ENCODE data around the gene MAPK8IP3. TPM values are rescaled to one million over a fixed set of nuclear protein-coding genes. Genes with fewer than 3 reads are reported as not detected.
"Not testable (repeated sequence)": the region's sequence is repeated elsewhere in the genome, so short reads cannot be mapped to it uniquely, and the experiment has no call there.

MAPK8IP3 gene
- total RNA-seq, 1 experiment from 2014 or later: 13.4 TPM

- peaks cover 16% of the 10 kb centered on the region for H3K36me3 ChIP-seq
- not testable (repeated sequence) for H3K27me3 ChIP-seq, H3K9me3 ChIP-seq, H3K4me3 ChIP-seq, DNase-seq
These were observed 13.7 kb downstream of the MAPK8IP3 start for GRCh38 chr16:1719559-1720229.

DNA sequence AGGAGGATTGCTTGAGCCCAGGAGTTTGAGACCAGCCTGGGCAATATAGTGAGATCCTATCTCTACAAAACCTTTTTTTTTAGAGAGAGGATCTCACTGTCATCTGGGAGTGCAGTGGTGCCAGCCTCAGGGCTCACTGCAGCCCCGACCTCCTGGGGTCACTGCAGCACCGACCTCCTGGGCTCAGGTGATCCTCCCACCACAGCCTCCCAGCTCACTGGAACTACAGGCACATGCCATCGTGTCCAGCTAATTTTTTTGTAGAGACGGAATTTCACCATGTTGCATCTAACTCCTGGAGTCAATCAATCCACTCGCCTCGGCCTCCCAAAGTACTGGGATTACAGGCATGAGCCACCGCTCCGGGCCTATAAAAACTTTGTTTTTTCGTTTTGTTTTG lies 15.4 kb downstream of the MAPK8IP3 start:
- Histone ChIP-seq H3K9me3 (no peaks in the 10 kb centered on the region), H3K27me3 (no peaks in the 10 kb centered on the region), H3K4me3 (no peak overlapping the region), H3K36me3 (peaks cover 23% of the 10 kb centered on the region)
- DNase-seq: no peak

DNA sequence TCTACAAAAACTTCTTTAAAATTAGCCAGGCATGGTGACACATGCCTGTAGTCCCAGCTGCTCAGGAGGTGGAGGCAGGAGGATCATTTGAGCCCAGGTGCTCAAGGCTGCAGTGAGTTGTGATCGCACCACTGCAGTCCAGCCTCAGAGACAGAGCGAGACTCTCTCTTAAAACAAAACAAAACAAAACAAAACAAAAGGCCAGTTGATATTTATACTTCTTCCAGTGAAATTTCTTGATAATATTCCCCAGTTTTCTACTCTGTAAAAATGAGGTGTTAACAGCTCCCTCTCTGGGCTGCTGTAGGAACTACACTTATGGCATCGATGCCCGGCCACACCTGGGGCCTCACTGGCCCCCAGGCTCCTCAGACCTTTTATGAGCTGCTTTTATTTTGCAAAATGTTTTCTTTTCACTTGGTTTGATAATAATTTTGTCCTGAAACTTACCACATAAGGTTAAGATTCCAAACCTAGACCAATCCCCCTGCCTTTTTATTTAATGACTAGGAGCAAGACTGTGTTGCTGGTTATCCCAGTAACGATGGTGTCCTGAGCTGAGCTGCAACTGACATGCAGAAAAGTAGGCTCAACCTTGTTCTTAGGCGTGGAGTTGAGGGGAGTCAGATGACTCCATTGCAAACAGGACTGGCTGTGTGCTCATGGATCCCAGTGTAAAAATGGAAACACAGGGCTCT lies 17.6 kb downstream of the MAPK8IP3 start:
- DNase-seq: peak; percentile 38

GRCh38 chr16:1724491-1724890 lies 18.5 kb downstream of the MAPK8IP3 start:
- Histone ChIP-seq H3K27me3 (no peaks in the 10 kb centered on the region), H3K4me3 (no peak overlapping the region), H3K36me3 (peaks cover 44% of the 10 kb centered on the region), H3K9me3 (no peaks in the 10 kb centered on the region)
- DNase-seq: no peak

More for the DNA sequence above, 17.6 kb downstream of the MAPK8IP3 start:
- Histone ChIP-seq H3K36me3 (peaks cover 39% of the 10 kb centered on the region), H3K27me3 (no peaks in the 10 kb centered on the region), H3K4me3 (no peak overlapping the region), H3K9me3 (no peaks in the 10 kb centered on the region)

GRCh38 chr16:1726661-1727502 lies 20.9 kb downstream of the MAPK8IP3 start:
- Histone ChIP-seq H3K4me3 (no peak overlapping the region), H3K9me3 (no peaks in the 10 kb centered on the region), H3K36me3 (peaks cover 47% of the 10 kb centered on the region), H3K27me3 (no peaks in the 10 kb centered on the region)
- DNase-seq: no peak

GRCh38 chr16:1727651-1728624 lies 21.9 kb downstream of the MAPK8IP3 start:
- no peaks in the 10 kb centered on the region for H3K27me3 ChIP-seq
- H3K36me3 ChIP-seq: peaks cover 53% of the 10 kb centered on the region
- DNase-seq: no peak
- H3K4me3 ChIP-seq: no peak overlapping the region
- H3K9me3 ChIP-seq: no peaks in the 10 kb centered on the region

- Histone ChIP-seq H3K36me3 (peaks cover 63% of the 10 kb centered on the region), H3K4me3 (no peak overlapping the region), H3K9me3 (no peaks in the 10 kb centered on the region), H3K27me3 (no peaks in the 10 kb centered on the region)
- DNase-seq: no peak
These were observed 23.0 kb downstream of the MAPK8IP3 start for GRCh38 chr16:1729026-1729425.

DNA sequence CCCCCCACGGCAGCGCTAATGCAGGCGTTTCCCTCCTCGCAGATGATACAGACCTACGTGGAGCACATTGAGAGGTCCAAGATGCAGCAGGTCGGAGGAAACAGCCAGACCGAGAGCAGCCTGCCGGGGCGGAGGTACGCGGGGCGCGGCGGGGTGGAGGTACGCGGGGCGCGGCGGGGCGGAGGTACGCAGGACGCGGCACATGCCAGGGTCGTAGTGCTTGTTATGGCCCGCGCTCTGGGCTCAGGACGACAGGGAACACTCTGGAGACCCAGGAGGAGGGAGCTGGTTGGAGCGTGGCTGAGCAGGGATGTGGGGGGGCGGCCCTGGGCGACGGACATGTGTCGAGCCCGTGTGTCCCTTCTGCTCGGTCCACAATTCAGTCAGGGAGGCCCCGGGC lies 23.4 kb downstream of the MAPK8IP3 start:
- Histone ChIP-seq H3K27me3 (no peaks in the 10 kb centered on the region), H3K4me3 (no peak overlapping the region), H3K9me3 (no peaks in the 10 kb centered on the region), H3K36me3 (peaks cover 64% of the 10 kb centered on the region)
- DNase-seq: no peak

DNA sequence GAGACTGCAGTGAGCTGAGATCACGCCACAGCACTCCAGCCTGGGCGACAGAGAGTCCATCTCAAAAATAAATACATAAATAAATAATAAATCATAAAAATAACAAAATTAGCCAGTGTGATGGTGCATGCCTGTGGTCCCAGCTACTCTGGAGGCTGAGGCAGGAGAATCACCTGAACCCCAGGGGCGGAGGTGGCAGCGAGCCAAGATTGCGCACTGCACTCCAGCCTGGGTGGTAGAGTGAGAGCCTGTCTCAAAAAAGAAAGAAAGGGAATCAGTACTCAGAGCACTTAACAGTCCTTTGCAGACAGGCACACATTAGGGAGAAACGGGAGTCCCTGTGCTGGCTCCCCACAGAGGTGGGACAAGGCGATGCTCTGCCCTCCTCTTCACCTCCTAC lies 25.1 kb downstream of the MAPK8IP3 start:
- no peak overlapping the region for H3K4me3 ChIP-seq
- peaks cover 62% of the 10 kb centered on the region for H3K36me3 ChIP-seq
- H3K9me3 ChIP-seq: peaks cover 6% of the 10 kb centered on the region; the same call in 1 of the 2 replicates
- no peaks in the 10 kb centered on the region for H3K27me3 ChIP-seq
- DNase-seq: no peak

- DNase-seq: no peak
These were observed 25.6 kb downstream of the MAPK8IP3 start for GRCh38 chr16:1731603-1732002.

GRCh38 chr16:1732071-1732470 lies 26.1 kb downstream of the MAPK8IP3 start:
- no peaks in the 10 kb centered on the region for H3K27me3 ChIP-seq
- H3K4me3 ChIP-seq: no peak overlapping the region
- peaks cover 6% of the 10 kb centered on the region; the same call in 1 of the 2 replicates for H3K9me3 ChIP-seq
- H3K36me3 ChIP-seq: peaks cover 54% of the 10 kb centered on the region
- no peak for DNase-seq

More at GRCh38 chr16:1731603-1732002, 25.6 kb downstream of the MAPK8IP3 start:
- peaks cover 58% of the 10 kb centered on the region for H3K36me3 ChIP-seq
- H3K27me3 ChIP-seq: no peaks in the 10 kb centered on the region
- H3K4me3 ChIP-seq: no peak overlapping the region
- peaks cover 6% of the 10 kb centered on the region; the same call in 1 of the 2 replicates for H3K9me3 ChIP-seq

GRCh38 chr16:1732551-1732987 lies 26.6 kb downstream of the MAPK8IP3 start:
- peaks cover 52% of the 10 kb centered on the region for H3K36me3 ChIP-seq
- H3K9me3 ChIP-seq, H3K4me3 ChIP-seq, H3K27me3 ChIP-seq, DNase-seq: not testable (repeated sequence)

GRCh38 chr16:1734123-1734522 lies 28.1 kb downstream of the MAPK8IP3 start:
- H3K36me3 ChIP-seq: peaks cover 41% of the 10 kb centered on the region
- no peak overlapping the region for H3K4me3 ChIP-seq
- H3K9me3 ChIP-seq: peaks cover 6% of the 10 kb centered on the region; the same call in 1 of the 2 replicates
- no peak for DNase-seq
- H3K27me3 ChIP-seq: no peaks in the 10 kb centered on the region

DNA sequence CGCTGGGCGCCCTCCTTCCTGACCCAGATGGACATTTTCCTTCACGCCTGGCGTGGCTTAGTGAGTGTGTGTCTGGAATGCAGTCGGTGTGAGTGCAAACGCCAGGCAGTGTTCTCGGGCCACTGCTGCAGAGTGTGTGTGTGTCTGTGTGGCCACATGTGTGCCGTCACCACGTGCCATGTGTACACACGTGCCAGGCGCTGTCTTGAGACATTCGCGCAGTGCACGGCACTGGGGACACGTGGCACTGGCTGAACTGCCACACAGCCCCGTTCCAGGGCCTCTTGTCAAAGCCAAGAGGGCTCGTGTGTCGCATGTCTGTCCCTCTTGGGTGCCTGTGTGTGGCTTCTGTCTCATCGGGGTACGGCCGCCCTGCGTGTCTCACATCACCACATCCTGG lies 28.8 kb downstream of the MAPK8IP3 start:
- Histone ChIP-seq H3K36me3 (peaks cover 39% of the 10 kb centered on the region), H3K4me3 (no peak overlapping the region), H3K9me3 (peaks cover 6% of the 10 kb centered on the region; the same call in 1 of the 2 replicates), H3K27me3 (no peaks in the 10 kb centered on the region)
- no peak for DNase-seq

DNA sequence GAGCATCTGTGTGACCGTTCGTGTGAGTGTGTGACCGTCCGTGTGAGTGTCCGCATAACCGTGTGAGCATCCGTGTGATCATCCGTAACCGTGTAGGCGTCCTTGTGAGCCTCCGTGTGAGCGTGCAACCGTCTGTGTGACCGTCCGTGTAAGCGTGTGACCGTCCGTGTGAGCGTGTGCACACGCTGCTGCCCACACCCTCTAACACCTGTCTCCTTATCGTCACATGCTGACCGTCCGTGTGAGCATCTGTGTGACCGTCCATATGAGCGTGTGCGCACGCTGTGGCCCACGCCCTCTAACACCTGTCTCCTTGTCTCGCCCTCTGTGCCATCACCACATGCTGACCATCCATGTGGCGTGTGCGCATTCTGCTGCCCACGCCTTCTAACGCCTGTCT lies 34.2 kb downstream of the MAPK8IP3 start:
- peaks cover 20% of the 10 kb centered on the region for H3K36me3 ChIP-seq
- no peaks in the 10 kb centered on the region for H3K27me3 ChIP-seq
- H3K4me3 ChIP-seq: no peak overlapping the region
- no peak for DNase-seq
- no peaks in the 10 kb centered on the region for H3K9me3 ChIP-seq
